Activated CD4-positive, alpha-beta T cell treated with anti-CD3 and anti-CD28 coated beads, Interleukin-2, amount 50 U/mL, for 1 hour (primary cell): ENCODE data around the gene EIF4G3.
"Not testable (repeated sequence)": the region's sequence is repeated elsewhere in the genome, so short reads cannot be mapped to it uniquely, and the experiment has no call there.

Experiments used
- DNase-seq: peaks from one replicate; pipeline ENCODE4 v3.0.0-alpha.2; 2020

Gene EIF4G3

DNA sequence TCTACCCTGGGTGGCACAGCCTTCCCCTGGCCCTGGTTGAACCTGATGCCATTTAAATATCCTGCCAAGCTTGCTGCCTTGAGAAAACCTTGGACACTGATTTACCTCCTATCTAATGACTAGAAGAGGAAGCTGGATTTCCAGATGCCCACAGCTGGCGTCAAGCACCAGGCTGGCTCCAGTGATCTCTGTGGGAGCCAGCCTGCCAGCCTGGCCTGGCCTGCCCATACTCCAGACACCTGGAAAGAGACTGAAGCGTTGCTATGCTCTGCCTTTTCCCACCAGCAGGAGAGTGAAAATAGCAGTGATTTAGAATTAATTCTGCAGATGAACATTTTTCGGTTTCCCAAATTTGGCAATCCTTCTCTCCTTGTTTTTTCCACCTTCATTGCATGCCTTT is 11.5 kb upstream of the EIF4G3 start:
- no peak for DNase-seq

DNA sequence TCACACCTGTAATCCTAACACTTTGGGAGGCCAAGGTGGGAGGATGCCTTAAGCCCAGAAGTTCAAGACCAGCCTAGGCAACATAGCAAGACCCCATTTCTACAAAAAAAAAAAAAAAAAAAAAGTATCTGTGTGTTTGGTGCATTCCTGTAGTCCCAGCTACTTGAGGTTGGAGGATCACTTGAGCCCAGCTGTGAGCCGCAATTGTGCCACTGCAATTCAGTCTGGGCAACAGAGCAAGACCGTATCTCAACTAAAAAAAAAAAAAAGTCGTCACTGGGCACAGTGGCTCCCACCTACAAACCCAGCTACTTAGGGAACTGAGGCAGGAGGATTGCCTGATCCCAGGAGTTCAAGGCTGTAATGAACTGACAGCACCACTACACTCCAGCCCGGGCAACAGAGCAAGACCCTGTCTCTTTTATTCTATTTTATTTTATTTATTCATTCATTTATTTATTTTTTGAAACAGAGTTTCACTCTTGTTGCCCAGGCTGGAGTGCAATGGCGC is 8.6 kb upstream of the EIF4G3 start:
- DNase-seq, result no peak

DNA sequence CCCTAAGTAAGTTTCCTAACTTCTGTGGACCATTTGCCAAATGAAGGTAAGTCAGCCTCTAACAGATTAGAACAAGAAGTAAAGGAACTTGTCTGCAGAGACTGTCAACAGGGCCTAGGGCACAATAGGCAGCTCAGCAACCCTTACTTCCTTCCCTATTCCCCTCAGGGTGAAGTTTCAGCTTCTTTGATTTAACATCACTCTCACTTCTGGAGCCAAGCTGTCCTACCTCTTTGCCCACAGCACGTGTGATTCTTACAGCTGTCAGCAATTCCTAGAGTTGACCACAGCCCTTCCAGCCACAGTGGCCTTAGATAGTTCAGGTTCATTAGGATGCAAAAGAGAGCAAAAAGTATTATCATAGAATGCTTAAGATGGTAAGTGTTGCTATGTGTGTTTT is 7.6 kb upstream of the EIF4G3 start:
- no peak for DNase-seq

DNA sequence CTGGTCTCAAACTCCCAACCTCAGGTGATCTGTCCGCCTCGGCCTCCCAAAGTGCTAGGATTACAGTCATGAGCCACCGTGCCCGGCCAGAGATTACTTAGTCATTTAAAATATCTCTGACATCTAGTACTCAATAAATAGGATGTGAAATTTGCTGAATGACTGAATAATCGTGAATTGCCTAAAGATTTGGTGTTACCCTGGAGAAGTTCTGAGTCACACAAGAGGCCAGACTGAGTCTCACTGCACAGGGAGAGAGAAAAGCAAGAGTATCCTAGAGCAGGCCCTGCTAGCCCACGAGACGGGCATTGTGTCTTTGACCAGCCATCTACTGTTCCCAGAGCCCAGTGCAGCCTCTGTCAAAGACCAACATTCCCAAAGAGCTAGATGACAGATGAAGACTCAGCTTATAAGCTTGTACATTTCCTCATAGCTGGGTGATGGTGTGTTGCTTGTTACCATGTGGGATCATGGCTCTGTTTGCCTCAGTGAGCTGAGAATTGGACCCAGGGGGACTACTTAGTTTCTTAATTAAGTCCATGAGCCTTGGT is 5.6 kb upstream of the EIF4G3 start:
- DNase-seq, result no peak

DNA sequence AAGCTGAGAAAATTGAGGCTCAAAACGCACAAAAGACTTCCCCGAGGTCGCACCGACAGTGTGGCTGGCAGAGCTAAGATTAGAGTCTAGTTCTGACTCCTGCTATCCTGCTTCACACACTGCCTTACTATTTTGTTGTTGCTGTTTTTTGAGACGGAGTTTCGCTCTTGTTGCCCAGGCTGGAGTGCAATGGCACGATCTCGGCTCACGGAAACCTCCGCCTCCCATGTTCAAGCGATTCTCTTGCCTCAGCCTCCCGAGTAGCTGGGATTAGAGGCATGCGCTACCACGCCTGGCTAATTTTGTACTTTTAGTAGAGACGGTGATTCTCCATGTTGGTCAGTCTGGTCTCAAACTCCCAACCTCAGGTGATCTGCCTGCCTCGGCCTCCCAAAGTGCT is 1.6 kb upstream of the EIF4G3 start:
- not testable (repeated sequence) for DNase-seq

DNA sequence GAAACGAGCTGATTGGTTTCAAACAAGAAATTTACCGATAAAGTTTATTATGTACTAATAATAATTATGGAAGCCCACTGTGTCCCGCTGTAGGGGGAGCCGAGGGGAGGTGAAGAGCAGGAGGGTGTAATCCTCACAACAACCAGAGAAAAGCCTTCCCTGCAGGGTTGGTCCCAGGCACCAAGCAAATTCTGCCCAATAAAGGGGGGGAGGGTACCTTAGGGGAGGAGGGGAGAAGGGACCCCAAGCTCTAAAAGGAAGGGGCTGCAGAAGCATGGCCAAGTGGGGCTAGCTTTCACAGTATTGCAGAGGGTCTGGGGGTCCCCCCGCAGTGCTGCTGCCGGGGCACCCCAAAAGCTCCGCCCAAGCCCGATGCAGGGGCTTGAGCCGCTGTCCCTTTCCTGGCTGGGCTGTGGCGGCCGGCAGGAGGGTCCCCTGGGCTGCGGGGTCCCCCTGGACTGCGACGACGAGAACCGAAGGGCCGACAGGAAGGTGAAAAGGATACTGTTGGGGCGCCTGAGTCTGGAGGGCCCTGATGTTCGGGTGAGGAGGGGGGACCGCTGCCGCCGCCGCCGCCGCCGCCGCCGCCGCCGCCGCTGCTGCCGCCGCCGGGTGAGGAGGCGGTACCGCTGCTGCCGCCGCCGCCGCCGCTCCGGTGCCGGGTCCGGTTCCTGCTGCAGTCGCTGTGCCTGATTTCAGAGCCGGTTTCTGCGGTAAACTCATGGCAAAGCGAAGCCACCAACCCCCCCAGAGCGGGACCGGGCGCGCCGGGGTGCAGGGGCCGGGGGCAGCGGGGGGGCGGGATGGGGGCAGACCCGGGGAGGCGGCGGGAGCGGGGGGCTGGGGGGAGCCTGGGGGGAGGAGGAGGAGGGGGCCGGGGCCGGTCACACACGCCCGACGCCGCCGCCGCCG is 771 bp downstream of the EIF4G3 start:
- DNase-seq, result peak; percentile 42

DNA sequence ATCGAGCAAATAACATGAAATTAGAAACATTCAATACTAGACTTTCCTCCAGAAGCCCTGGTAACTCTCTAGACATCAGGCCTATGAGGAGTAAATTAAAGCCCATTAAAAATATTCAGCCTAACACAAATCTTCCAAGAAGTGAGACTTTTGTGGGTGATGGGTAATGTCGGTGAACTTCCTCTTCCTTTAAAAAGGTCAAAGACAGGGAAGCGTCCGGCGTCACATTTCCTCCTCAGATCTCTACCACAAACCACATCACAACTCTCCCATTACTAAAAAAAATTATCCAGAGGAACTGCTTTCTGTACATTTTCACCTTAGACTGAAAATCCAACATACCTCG is 1.4 kb downstream of the EIF4G3 start:
- no peak for DNase-seq

DNA sequence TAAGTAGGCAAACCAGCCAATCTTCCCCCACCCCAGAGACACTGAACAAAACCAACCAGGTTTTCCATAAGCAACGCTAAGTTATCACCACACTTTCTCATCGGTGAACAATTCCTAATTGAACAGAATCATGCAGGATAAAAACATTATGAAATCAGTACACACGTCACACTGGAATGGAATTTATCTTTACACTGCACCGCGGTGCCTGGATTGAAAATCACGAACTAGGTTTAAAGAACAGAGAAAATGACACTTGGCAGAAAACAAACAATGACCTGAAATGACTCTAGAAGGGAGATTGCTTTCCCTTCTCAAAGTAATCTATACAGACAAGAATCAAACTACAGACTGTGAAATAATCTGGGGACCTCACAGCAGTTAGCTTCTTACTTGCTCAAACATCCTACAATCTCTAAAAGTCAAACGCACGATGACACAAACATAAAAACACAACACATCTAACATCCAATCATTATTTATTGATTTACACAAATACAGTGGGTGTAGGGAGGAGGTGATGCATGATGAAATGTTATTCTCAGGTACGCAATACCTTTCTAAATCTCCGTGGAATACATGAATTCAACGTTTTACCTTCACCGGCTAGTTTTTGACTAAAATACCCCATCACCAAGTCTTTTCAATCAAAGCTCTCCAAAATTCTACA is 1.9 kb downstream of the EIF4G3 start:
- DNase-seq, result no peak

DNA sequence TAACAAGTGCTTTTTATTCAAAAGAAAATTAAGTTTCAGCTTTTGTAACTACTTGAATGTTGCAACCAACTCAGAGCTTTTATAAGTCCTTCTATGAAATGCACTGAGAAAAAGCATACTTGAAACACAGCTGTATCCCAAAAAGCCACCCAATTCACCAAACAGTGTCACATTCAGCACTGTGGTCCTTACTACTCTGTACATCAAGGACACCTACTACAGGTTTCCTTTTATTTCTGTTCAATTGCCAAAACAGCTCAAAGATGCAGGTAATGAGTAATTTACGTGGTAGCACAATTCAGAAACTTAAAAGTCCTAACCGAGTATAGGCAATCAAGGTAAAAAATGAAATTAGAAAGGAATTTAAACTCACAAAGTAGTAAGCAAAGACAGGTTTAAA is 2.5 kb downstream of the EIF4G3 start:
- no peak for DNase-seq

DNA sequence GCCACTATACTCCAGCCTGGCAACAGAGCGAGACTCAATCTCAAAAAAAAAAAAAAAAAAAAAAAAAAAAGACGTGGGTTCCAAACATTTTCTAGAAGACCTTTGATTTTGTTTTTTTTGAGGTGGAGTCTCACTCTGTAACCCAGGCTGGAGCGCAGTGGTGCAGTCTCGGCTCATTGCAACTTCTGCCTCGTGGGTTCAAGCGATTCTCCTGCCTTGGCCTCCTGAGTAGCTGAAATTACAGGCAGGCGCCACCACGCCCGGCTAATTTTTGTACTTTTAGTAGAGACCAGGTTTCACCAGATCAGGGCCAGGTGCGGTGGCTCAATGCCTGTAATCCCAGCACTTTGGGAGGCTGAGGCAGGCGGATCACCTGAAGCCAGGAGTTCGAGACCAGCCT is 3.6 kb downstream of the EIF4G3 start:
- DNase-seq, result not testable (repeated sequence)

DNA sequence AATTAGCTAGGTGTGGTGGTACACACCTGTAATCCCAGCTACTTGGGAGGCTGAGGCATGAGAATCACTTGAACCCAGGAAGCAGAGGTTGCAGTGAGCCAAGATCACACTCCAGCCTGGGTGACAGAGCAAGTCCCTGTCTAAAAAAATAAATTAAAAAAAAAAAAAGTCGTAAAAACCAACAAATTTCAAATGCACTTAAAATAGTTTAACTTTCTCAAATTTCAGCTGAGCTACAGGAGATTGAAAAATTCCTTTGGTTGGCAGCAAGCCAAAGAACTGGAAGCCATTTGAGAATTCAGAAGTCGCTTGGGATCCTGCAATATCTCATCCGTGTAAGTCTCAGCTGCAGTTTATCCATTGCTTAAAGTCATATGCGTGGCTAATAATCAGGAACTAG is 5.9 kb downstream of the EIF4G3 start:
- DNase-seq, result not testable (repeated sequence)

DNA sequence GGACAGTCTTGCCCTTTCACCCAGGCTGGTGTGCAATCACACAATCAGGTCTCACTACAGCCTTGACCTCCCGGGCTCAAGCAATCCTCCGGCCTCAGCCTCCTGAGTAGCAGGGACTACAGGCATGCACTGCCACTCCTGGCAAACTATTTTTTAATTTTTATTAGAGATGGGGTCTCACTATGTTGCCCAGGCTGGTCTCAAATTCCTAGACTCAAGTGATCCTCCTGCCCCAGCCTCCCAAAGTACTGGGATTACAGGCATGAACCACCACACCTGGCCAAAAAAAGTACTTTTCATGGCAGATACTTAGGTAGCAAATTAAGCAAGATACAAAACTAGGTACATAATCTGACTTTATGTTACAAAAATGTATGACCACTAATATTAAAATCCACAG is 8.3 kb downstream of the EIF4G3 start:
- no peak for DNase-seq

DNA sequence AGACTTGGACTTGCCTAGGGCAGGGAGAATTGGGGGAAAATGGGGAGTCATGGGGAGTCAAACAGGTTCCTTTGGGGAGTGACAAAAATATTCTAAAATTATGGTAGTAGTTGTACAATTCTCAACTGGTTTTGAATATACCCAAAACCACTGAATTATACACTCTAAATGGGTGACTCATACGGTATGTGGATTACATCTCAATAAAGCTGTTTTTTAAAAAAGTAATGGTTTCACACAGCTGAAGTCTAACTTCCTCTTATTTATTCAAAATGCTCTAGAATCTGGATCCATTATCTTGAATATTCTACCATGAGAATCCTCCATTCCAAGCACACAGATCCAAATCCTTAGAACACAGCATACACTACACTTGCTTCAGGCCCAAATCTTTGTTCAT is 11.1 kb downstream of the EIF4G3 start:
- no peak for DNase-seq

DNA sequence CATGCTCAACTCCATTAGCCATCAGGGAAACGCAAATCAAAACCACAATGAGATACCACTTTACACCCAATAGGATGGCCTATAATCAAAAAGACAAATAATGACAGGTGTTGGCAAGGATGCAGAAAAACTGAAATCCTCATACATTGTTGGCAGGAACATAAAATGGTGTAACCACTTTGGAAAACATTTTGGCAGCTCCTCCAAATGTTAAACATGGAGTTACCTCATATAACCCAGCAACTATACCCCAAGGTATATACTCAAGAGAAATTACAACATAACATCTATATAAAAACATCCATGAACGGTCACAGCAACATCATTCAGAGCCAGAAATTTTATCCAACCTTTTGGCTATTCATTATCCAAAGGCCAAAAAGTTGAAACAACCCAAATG is 11.6 kb downstream of the EIF4G3 start:
- DNase-seq, result no peak

DNA sequence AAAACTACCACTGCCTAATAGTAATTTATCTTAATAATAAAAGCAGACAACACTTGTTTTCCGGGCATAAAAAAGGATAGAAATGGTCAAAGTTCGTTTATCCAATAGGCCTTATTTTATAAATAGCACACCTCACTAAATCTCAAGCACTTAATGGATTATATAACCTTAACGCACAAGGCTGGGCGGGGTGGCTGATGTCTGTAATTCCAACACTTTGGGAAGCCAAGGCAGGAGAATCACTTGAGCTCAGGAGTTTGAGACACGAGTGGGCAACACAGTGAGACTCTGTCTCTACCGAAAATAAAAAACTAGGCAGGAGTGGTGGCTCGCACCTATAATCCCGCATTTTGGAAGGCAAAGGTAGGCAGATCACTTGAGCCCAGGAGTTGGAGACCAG is 12.4 kb downstream of the EIF4G3 start:
- DNase-seq, result no peak

DNA sequence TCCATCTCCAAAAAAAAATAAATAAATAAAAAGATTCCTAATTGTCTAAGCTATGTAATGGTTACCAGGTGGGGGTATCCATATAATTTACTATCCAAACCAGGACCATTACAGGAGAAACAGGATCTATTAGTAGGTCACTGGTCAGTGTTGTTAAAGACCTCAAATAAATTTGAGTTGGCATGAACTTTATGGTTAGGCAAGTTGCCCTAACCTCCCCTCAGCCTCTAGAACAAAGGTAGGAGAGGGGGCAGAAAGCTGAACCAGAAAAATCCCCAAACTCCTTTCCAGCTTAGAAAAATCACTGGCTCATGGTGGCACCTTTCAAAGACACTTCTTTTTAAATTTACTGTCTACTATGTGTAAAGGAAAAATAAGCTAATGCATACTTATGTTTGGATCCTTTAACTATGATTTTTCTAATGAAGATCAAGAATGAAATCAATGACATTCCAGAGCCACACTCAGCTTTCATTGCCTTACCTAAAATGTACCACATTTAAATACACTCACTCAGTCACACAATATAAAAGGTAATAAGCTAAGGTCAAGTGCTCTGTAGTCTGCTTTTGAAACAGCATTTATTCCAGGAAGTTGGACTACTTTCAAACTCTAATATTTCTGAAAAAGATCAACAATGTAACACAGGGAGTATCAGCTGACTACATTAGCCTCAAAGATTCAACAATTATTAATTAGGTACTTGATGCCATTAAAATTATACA is 13.8 kb downstream of the EIF4G3 start:
- no peak for DNase-seq

DNA sequence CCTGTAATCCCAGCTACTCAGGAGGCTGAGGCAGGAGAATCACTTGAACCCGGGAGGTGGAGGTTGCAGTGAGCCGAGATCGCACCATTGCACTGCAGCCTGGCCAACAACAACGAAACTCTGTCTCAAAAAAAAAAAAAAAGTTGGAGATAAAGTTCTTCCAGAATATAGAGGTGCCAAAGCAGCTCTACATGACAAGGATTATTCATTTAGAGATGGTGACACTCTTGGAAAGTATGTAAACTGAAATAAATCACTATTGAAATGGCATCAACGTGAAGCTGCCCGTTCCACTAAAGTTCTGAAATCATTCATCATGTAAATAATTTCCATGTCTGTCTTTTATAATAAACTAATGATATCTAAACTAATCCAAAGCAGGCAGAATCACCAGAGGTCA is 14.9 kb downstream of the EIF4G3 start:
- no peak for DNase-seq

DNA sequence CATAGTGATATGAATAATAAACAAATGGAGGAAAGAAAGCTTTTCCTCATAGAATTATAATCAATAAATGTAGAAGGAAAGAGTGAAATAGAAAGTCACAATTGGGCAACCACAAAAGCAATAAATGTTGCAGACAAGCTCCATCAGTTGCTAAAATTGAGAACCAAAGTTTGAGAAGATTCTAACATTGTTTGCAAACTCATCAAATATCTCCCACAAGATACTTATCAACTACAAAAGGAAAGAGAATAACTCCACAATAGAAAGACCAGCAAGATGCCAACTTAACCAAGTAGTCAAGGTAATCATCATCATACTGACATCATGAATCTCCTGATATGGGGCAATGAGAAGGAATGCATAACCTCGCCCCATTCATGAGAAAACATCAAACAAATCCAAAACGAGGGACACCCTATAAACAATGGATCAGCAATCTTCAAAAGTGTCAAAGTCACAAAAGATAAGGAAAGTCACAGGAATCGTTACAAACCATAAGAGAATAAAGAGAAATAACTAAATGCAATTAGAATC is 16.4 kb downstream of the EIF4G3 start:
- DNase-seq, result no peak

DNA sequence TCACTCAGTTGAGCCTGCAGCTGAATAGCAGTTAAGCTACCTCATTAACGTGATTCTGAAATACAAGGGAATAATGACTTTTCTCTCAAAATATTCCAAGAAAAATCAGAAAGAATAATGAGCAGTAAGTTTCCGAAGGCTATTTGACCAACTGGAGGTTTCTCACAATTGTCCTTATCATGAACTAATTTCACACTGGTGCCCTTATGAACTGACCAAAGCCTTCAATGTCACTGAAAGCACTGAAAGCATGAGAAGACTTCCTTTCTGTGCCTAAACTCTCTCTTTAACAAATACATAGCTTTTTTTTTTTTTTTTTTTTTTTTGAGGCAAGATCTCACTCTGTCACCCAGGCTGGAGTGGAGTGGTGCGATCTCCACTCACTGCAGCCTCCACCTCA is 18.8 kb downstream of the EIF4G3 start:
- DNase-seq, result no peak

DNA sequence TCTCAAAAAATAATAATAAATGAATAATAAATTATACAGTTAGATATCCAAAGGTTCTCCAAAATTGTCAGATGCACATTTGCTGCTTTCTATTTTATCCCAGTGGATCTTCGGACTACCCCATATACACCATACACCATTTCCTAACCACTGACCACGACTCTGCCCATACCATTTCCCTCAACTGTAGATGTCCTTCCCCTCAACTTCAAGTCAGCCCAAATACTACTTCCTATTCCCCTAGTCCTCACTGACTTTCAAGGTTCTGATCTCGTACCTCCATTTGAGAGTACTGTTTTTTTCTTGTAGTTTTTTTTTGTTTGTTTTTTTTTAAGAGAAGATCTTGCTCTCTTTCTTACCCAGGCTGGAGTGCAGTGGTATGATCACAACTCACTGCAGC is 19.6 kb downstream of the EIF4G3 start:
- no peak for DNase-seq

DNA sequence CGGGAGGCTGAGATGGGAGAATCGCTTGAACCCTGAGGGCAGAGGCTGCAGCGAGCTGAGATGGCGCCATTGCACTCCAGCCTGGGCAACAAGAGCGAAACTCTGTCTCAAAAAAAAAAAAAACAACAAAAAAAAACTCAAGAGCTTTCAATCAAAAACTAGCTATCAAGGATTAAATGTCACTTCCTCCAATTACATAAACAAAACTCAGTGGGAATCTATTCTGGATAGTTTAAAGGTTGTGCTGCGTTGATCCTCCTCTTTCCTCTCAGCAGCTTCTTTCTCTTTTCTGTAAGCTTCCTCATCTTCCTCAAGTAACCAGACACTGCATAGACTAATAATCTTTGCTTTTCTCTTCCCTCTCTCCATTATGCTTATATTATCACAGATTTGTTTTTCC is 20.7 kb downstream of the EIF4G3 start:
- DNase-seq, result no peak

DNA sequence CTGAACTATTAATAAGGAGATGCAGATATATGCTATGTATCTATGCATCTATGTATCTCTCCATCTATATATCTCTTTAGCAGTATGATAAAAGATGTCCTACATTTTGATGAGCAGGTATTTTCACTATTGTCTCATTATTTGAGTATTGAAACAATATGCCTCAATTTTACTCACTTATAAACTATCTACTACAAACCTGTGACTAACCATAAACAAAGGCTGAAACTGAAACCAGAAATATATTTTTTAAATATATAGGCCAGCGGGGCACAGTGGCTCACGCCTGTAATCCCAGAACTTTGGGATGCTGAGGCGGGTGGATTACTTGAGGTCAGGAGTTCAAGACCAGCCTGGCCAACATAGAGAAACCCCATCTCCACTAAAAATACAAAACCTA is 22.0 kb downstream of the EIF4G3 start:
- no peak for DNase-seq

DNA sequence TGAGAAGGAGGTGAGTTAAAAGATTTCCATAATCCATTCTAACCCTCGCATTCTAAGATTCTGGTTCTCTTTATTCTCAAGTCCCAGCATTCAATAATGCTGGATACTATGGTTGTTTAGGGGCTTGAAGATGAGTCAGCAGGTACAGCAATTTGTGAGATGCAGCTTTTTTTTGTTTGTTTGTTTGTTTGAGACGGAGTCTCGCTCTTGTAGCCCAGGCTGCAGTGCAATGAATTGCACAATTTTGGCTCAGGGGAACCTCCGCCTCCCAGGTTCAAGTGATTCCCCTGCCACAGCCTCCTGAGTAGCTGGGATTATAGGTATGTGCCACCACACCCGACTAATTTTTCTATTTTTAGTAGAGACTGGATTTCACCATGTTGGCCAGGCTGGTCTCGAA is 23.3 kb downstream of the EIF4G3 start:
- DNase-seq, result no peak
